ENCODE results near the gene IRF9. TPM values are rescaled to one million over a fixed set of nuclear protein-coding genes. Genes with fewer than 3 reads are reported as not detected.

Gene IRF9
- total RNA-seq, 1 experiment from 2014 or later: 27.6 TPM

DNA sequence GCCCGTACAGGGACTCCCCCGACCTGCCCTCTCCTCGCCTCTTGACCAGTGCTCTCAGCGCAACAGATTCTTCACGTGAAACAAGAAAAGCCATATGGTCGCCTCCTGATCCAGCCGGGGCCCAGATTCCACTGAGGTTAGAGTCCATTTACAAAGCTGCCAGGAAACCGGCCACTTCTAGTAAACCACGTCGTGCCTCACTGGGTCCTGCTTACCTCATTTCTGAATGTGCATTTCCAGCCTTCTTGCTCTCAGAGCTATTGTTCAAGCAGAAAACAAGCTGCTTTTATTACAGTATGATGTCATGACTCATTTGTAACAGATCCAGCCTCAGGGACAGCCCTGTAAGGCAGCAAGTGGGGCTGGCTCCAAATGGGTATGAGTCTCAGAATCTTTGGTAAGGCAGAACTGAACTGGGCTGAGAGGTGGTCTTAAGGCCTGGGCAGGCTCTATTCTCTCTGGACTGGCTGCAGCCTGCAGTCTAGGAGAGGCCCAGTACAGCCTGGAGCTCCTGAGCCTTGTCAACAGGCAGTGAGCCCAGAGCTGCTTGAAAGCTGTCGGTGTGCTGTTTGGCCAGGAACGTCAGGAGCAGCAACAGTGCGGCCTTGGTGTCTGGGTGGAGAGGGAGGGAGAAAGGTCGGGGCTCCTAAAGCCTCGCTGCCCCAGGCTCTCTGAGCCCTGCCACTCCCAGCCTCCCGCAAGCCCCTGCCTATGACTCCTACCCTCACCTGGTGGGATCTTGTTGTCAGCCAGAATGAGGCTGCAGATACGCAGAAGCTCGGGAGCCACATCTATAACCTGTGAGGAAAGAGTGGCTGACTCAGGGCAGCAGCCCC, 19.1 kb downstream of the IRF9 start:
- H3K23ac ChIP-seq (ENCODE audit: insufficient read length, low read depth, low read length): no peak overlapping the region
- H2AK5ac ChIP-seq (ENCODE audit: insufficient read length, low read length): no peak overlapping the region
- no peak overlapping the region for H3T11ph ChIP-seq (ENCODE audit: low read length)
- no peak overlapping the region for H2BK120ac ChIP-seq (ENCODE audit: low read depth, low read length, poor library complexity, severe bottlenecking)
- no peak overlapping the region for H3K56ac ChIP-seq (ENCODE audit: insufficient read length, low read depth, low read length)
- H3K79me2 ChIP-seq (ENCODE audit: insufficient read depth, low read length): no peaks in the 10 kb centered on the region
- no peak for DNase-seq
- Mint-ChIP-seq H3K36me3 (ENCODE audit: insufficient read depth in 1 of 3, low read depth in 3 of 3) (peaks cover 38 to 80% (median 66%) of the 10 kb centered on the region in 3 experiments), H3K4me1 (no peaks in the 10 kb centered on the region), H3K4me3 (0 out of 5 replicates have a peak overlapping the region, but pooled peaks of 1 of the 2 experiments have one; percentile 10), H3K27ac (no peak overlapping the region), H3K27me3 (ENCODE audit: low read depth) (no peaks in the 10 kb centered on the region; the same call in 1 of the 2 replicates), H3K9me3 (no peaks in the 10 kb centered on the region)
- H4K5ac ChIP-seq (ENCODE audit: insufficient read length, low read depth, low read length): no peak overlapping the region
- H3K9me3 ChIP-seq (ENCODE audit: control insufficient read depth, low read depth, low read length): no peaks in the 10 kb centered on the region
- no peak overlapping the region for H2AFZ ChIP-seq (ENCODE audit: low read length)
- H3K4ac ChIP-seq (ENCODE audit: low read depth, low read length): no peak overlapping the region
- no peaks in the 10 kb centered on the region for H4K20me1 ChIP-seq (ENCODE audit: control insufficient read depth, insufficient read depth, insufficient read length)
- H3K18ac ChIP-seq (ENCODE audit: insufficient read length, low read depth, low read length): no peak overlapping the region
- no peak overlapping the region for H3K27ac ChIP-seq (ENCODE audit: insufficient read length, low read depth, low read length)
- no peaks in the 10 kb centered on the region for H3K79me1 ChIP-seq (ENCODE audit: insufficient read depth, low read depth, low read length, poor library complexity, severe bottlenecking)
- no peaks in the 10 kb centered on the region for H3K4me1 ChIP-seq (ENCODE audit: insufficient read depth, low read length)
- no peak overlapping the region for H4K91ac ChIP-seq (ENCODE audit: insufficient read length, low read depth, low read length)
- no peak overlapping the region for H2BK15ac ChIP-seq (ENCODE audit: low read depth, low read length)
- H3K4me2 ChIP-seq (ENCODE audit: insufficient read depth, insufficient read length, low read length): no peak overlapping the region
- H3K14ac ChIP-seq (ENCODE audit: insufficient read depth, low read length): no peak overlapping the region
- no peak overlapping the region for H2BK20ac ChIP-seq (ENCODE audit: low read depth, low read length, poor library complexity, severe bottlenecking)
- H2BK5ac ChIP-seq (ENCODE audit: insufficient read length, low read length): no peak overlapping the region
- no CpG with 5 or more reads among the region's 18 CpGs for WGBS (ENCODE audit: extremely low coverage, insufficient read length, low lambda C conversion rate)
- H3K9ac ChIP-seq (ENCODE audit: extremely low read depth, insufficient read length, low read length): no peak overlapping the region
- no peak overlapping the region for H4K8ac ChIP-seq (replicated peaks; ENCODE audit: insufficient read length, low read depth, low read length)
- H2BK12ac ChIP-seq (ENCODE audit: insufficient read length, low read depth, low read length): no peak overlapping the region
- H3K23me2 ChIP-seq (ENCODE audit: insufficient read length, low read depth, low read length, poor library complexity, severe bottlenecking): no peaks in the 10 kb centered on the region
- no peaks in the 10 kb centered on the region for H3K27me3 ChIP-seq (ENCODE audit: insufficient read depth, low read length)
- TF ChIP-seq CTCF (conservative IDR thresholded peaks at IDR 0.05): no peak

All from H9 (cell line).